ENCODE measurements around the gene EXOC4.
"Not testable (repeated sequence)": the region's sequence is repeated elsewhere in the genome, so short reads cannot be mapped to it uniquely, and the experiment has no call there.

The EXOC4 gene

GRCh38 chr7:133985300-133985699 is 732.4 kb downstream of the EXOC4 start:
- H3K36me3 ChIP-seq (ENCODE audit: control insufficient read depth, insufficient read depth, low read length): no peaks in the 10 kb centered on the region
- no peak overlapping the region for H3K4me3 ChIP-seq (ENCODE audit: extremely low read depth, insufficient read depth, low read length, poor library complexity, severe bottlenecking)
- no peaks in the 10 kb centered on the region for H3K4me1 ChIP-seq (ENCODE audit: control insufficient read depth, insufficient read depth, low read length, poor library complexity, severe bottlenecking)
- 89 to 100% methylated on average over 1 of the region's 1 CpG for WGBS, 2 experiments (ENCODE audit: insufficient coverage in 2 of 2)
- H3K27ac ChIP-seq (ENCODE audit: low read depth, low read length, severe bottlenecking): no peak overlapping the region
- H3K9me3 ChIP-seq (ENCODE audit: control insufficient read depth, low read length): no peaks in the 10 kb centered on the region

- Histone ChIP-seq H3K9me3 (ENCODE audit: control insufficient read depth, low read length) (no peaks in the 10 kb centered on the region), H3K27ac (ENCODE audit: low read depth, low read length, severe bottlenecking) (no peak overlapping the region), H3K4me1 (ENCODE audit: control insufficient read depth, insufficient read depth, low read length, poor library complexity, severe bottlenecking) (no peaks in the 10 kb centered on the region), H3K36me3 (ENCODE audit: control insufficient read depth, insufficient read depth, low read length) (no peaks in the 10 kb centered on the region), H3K4me3 (ENCODE audit: extremely low read depth, insufficient read depth, low read length, poor library complexity, severe bottlenecking) (no peak overlapping the region)
- no CpG with 5 or more reads among the region's 2 CpGs for WGBS, 2 experiments (ENCODE audit: insufficient coverage in 2 of 2)
Measured at GRCh38 chr7:133987582-133987981, 734.7 kb downstream of the EXOC4 start.

- Histone ChIP-seq H3K36me3 (ENCODE audit: control insufficient read depth, insufficient read depth, low read length) (no peaks in the 10 kb centered on the region), H3K4me3 (ENCODE audit: extremely low read depth, insufficient read depth, low read length, poor library complexity, severe bottlenecking) (no peak overlapping the region), H3K9me3 (ENCODE audit: control insufficient read depth, low read length) (no peaks in the 10 kb centered on the region), H3K27ac (ENCODE audit: low read depth, low read length, severe bottlenecking) (no peak overlapping the region), H3K4me1 (ENCODE audit: control insufficient read depth, insufficient read depth, low read length, poor library complexity, severe bottlenecking) (no peaks in the 10 kb centered on the region)
- 100% methylated on average over 1 of the region's 1 CpG; no CpG with 5 or more reads in 1 of the 2 experiments for WGBS, 2 experiments (ENCODE audit: insufficient coverage in 2 of 2)
Measured at GRCh38 chr7:133993547-133993946, 740.7 kb downstream of the EXOC4 start.

GRCh38 chr7:133994100-133994499 is 741.2 kb downstream of the EXOC4 start:
- H3K36me3 ChIP-seq (ENCODE audit: control insufficient read depth, insufficient read depth, low read length); H3K4me3 ChIP-seq (ENCODE audit: extremely low read depth, insufficient read depth, low read length, poor library complexity, severe bottlenecking); H3K27ac ChIP-seq (ENCODE audit: low read depth, low read length, severe bottlenecking); H3K9me3 ChIP-seq (ENCODE audit: control insufficient read depth, low read length); H3K4me1 ChIP-seq (ENCODE audit: control insufficient read depth, insufficient read depth, low read length, poor library complexity, severe bottlenecking): not testable (repeated sequence)
- WGBS, 2 experiments (ENCODE audit: insufficient coverage in 2 of 2): 95% methylated on average over 6 of the region's 7 CpGs

GRCh38 chr7:133997463-133997862 is 744.6 kb downstream of the EXOC4 start:
- 92 to 97% methylated on average over 4 to 5 of the region's 6 CpGs for WGBS, 2 experiments (ENCODE audit: insufficient coverage in 2 of 2)
- H3K36me3 ChIP-seq (ENCODE audit: control insufficient read depth, insufficient read depth, low read length): no peaks in the 10 kb centered on the region
- H3K27ac ChIP-seq (ENCODE audit: low read depth, low read length, severe bottlenecking): no peak overlapping the region
- no peaks in the 10 kb centered on the region for H3K9me3 ChIP-seq (ENCODE audit: control insufficient read depth, low read length)
- H3K4me1 ChIP-seq (ENCODE audit: control insufficient read depth, insufficient read depth, low read length, poor library complexity, severe bottlenecking): no peaks in the 10 kb centered on the region
- H3K4me3 ChIP-seq (ENCODE audit: extremely low read depth, insufficient read depth, low read length, poor library complexity, severe bottlenecking): no peak overlapping the region

GRCh38 chr7:133999178-133999577 is 746.3 kb downstream of the EXOC4 start:
- no peak overlapping the region for H3K27ac ChIP-seq (ENCODE audit: low read depth, low read length, severe bottlenecking)
- H3K4me3 ChIP-seq (ENCODE audit: extremely low read depth, insufficient read depth, low read length, poor library complexity, severe bottlenecking): no peak overlapping the region
- no peaks in the 10 kb centered on the region for H3K9me3 ChIP-seq (ENCODE audit: control insufficient read depth, low read length)
- no peaks in the 10 kb centered on the region for H3K36me3 ChIP-seq (ENCODE audit: control insufficient read depth, insufficient read depth, low read length)
- no peaks in the 10 kb centered on the region for H3K4me1 ChIP-seq (ENCODE audit: control insufficient read depth, insufficient read depth, low read length, poor library complexity, severe bottlenecking)
- no CpG with 5 or more reads among the region's 2 CpGs for WGBS, 2 experiments (ENCODE audit: insufficient coverage in 2 of 2)

- Histone ChIP-seq H3K4me1 (ENCODE audit: control insufficient read depth, insufficient read depth, low read length, poor library complexity, severe bottlenecking) (no peaks in the 10 kb centered on the region), H3K9me3 (ENCODE audit: control insufficient read depth, low read length) (no peaks in the 10 kb centered on the region), H3K27ac (ENCODE audit: low read depth, low read length, severe bottlenecking) (no peak overlapping the region), H3K36me3 (ENCODE audit: control insufficient read depth, insufficient read depth, low read length) (no peaks in the 10 kb centered on the region), H3K4me3 (ENCODE audit: extremely low read depth, insufficient read depth, low read length, poor library complexity, severe bottlenecking) (no peak overlapping the region)
- WGBS, 2 experiments (ENCODE audit: insufficient coverage in 2 of 2): 97 to 98% methylated on average over 5 to 6 of the region's 6 CpGs
Measured at GRCh38 chr7:134004829-134005505, 752.1 kb downstream of the EXOC4 start.

- H3K4me3 ChIP-seq (ENCODE audit: extremely low read depth, insufficient read depth, low read length, poor library complexity, severe bottlenecking): no peak overlapping the region
- H3K4me1 ChIP-seq (ENCODE audit: control insufficient read depth, insufficient read depth, low read length, poor library complexity, severe bottlenecking): no peaks in the 10 kb centered on the region
- H3K36me3 ChIP-seq (ENCODE audit: control insufficient read depth, insufficient read depth, low read length): no peaks in the 10 kb centered on the region
- H3K27ac ChIP-seq (ENCODE audit: low read depth, low read length, severe bottlenecking): no peak overlapping the region
- 90 to 100% methylated on average over 2 to 3 of the region's 4 CpGs for WGBS, 2 experiments (ENCODE audit: insufficient coverage in 2 of 2)
- no peaks in the 10 kb centered on the region for H3K9me3 ChIP-seq (ENCODE audit: control insufficient read depth, low read length)
Measured at GRCh38 chr7:134009314-134010110, 756.6 kb downstream of the EXOC4 start.

GRCh38 chr7:134013249-134013648 is 760.4 kb downstream of the EXOC4 start:
- Histone ChIP-seq H3K4me3 (ENCODE audit: extremely low read depth, insufficient read depth, low read length, poor library complexity, severe bottlenecking) (no peak overlapping the region), H3K4me1 (ENCODE audit: control insufficient read depth, insufficient read depth, low read length, poor library complexity, severe bottlenecking) (no peaks in the 10 kb centered on the region), H3K27ac (ENCODE audit: low read depth, low read length, severe bottlenecking) (no peak overlapping the region), H3K9me3 (ENCODE audit: control insufficient read depth, low read length) (no peaks in the 10 kb centered on the region), H3K36me3 (ENCODE audit: control insufficient read depth, insufficient read depth, low read length) (no peaks in the 10 kb centered on the region)
- no CpG with 5 or more reads among the region's 1 CpG for WGBS, 2 experiments (ENCODE audit: insufficient coverage in 2 of 2)

GRCh38 chr7:134014935-134015334 is 762.1 kb downstream of the EXOC4 start:
- H3K4me3 ChIP-seq (ENCODE audit: extremely low read depth, insufficient read depth, low read length, poor library complexity, severe bottlenecking): no peak overlapping the region
- WGBS, 2 experiments (ENCODE audit: insufficient coverage in 2 of 2): 100% methylated on average over 2 of the region's 3 CpGs; no CpG with 5 or more reads in 1 of the 2 experiments
- H3K27ac ChIP-seq (ENCODE audit: low read depth, low read length, severe bottlenecking): no peak overlapping the region
- H3K9me3 ChIP-seq (ENCODE audit: control insufficient read depth, low read length): no peaks in the 10 kb centered on the region
- no peaks in the 10 kb centered on the region for H3K36me3 ChIP-seq (ENCODE audit: control insufficient read depth, insufficient read depth, low read length)
- no peaks in the 10 kb centered on the region for H3K4me1 ChIP-seq (ENCODE audit: control insufficient read depth, insufficient read depth, low read length, poor library complexity, severe bottlenecking)
